ENCODE results near the gene NR2F6. TPM values are rescaled to one million over a fixed set of nuclear protein-coding genes. Genes with fewer than 3 reads are reported as not detected.

NR2F6 gene
- total RNA-seq, 1 donor from 2014 or later = 38.7 TPM

DNA sequence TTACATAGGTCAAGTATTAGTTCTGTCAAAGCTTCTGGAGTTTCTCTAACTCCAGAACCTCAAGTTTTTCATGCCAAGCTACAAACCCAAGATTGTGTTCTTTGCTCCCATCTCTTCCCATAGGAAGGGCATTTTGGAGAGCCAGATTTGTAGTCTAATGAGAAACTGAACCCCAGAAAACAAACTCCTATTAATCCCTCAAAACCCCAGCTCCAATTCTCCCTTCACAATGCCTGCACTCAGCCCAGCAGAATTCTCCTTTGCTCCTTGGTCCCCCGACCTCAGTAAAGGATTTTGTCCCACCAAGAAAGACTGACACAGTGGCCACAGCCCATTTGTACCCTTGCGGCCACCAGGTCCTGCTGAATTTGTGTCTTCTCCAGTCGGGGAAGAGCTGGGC, 10.4 kb upstream of the NR2F6 start:
- no peaks in the 10 kb centered on the region for H3K9me3 ChIP-seq
- H3K36me3 ChIP-seq = peaks cover 36% of the 10 kb centered on the region
- TF ChIP-seq, protein P1, sequence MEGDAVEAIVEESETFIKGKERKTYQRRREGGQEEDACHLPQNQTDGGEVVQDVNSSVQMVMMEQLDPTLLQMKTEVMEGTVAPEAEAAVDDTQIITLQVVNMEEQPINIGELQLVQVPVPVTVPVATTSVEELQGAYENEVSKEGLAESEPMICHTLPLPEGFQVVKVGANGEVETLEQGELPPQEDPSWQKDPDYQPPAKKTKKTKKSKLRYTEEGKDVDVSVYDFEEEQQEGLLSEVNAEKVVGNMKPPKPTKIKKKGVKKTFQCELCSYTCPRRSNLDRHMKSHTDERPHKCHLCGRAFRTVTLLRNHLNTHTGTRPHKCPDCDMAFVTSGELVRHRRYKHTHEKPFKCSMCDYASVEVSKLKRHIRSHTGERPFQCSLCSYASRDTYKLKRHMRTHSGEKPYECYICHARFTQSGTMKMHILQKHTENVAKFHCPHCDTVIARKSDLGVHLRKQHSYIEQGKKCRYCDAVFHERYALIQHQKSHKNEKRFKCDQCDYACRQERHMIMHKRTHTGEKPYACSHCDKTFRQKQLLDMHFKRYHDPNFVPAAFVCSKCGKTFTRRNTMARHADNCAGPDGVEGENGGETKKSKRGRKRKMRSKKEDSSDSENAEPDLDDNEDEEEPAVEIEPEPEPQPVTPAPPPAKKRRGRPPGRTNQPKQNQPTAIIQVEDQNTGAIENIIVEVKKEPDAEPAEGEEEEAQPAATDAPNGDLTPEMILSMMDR (IDR thresholded peaks at IDR 0.05) = no peak
- H3K4me3 ChIP-seq = no peak overlapping the region
- H3K27ac ChIP-seq = no peak overlapping the region
- H3K27me3 ChIP-seq (ENCODE audit: low read depth) = no peaks in the 10 kb centered on the region
- intact Hi-C loops (cut with DNase I) = no loop called here
- no peak for ATAC-seq
- no peak for DNase-seq
- no peaks in the 10 kb centered on the region for H3K4me1 ChIP-seq

DNA sequence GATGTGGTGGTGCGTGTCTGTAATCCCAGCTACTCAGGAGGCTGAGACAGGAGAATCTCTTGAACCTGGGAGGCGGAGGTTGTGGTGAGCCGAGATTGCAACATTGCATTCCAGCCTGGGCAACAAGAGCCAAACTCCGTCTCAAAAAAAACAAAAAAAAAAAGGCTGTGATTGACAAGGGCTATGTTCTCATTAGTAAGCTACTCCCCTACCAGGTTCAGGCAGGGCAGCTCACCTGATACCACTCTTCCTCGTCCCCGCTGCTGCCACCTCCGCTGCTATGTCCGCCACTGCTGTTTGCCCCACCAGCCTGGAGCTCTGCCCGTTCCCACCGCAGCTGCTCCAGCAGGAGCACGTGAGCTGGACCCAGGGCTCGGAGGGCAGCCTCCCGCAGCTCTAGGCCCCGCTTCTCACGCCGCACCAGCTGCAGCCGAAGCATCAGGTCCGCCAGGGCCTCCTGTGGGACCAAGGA, 9.5 kb upstream of the NR2F6 start:
- ATAC-seq (peak; percentile 85 to 90), DNase-seq (peak; percentile 65)
- Histone ChIP-seq H3K9me3 (no peaks in the 10 kb centered on the region), H3K36me3 (peaks cover 36% of the 10 kb centered on the region), H3K4me3 (no peak overlapping the region), H3K4me1 (no peaks in the 10 kb centered on the region), H3K27ac (peak overlapping the region; percentile 41), H3K27me3 (ENCODE audit: low read depth) (no peaks in the 10 kb centered on the region)
- intact Hi-C loops (cut with DNase I) = no loop called here
- TF ChIP-seq, protein P1 (IDR thresholded peaks at IDR 0.05) = no peak

DNA sequence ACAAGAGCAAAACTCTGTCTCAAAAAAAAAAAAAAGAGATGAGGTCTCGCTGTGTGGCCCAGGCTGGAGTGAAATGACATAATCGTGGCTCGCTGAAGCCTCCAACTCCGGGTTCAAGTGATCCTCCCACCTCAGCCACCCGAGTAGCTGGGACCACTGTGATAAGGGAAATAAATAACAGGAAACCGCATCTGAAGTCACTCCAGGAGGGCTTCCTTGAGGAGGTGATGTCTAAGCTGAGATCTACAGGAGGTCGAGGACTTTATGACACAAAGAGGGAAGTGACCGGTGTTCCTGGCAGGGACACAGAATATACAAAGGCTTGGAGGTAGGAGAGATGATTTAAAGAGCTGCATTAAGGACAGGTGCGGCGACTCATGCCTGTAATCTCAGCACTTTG, 8.9 kb upstream of the NR2F6 start:
- ATAC-seq (no peak), DNase-seq (no peak)
- no peak overlapping the region for H3K27ac ChIP-seq
- H3K9me3 ChIP-seq = no peaks in the 10 kb centered on the region
- H3K27me3 ChIP-seq (ENCODE audit: low read depth) = no peaks in the 10 kb centered on the region
- H3K4me1 ChIP-seq = no peaks in the 10 kb centered on the region
- TF ChIP-seq, protein P1 (IDR thresholded peaks at IDR 0.05) = no peak
- H3K4me3 ChIP-seq = no peak overlapping the region
- peaks cover 36% of the 10 kb centered on the region for H3K36me3 ChIP-seq
- intact Hi-C loops (cut with DNase I) = no loop called here

DNA sequence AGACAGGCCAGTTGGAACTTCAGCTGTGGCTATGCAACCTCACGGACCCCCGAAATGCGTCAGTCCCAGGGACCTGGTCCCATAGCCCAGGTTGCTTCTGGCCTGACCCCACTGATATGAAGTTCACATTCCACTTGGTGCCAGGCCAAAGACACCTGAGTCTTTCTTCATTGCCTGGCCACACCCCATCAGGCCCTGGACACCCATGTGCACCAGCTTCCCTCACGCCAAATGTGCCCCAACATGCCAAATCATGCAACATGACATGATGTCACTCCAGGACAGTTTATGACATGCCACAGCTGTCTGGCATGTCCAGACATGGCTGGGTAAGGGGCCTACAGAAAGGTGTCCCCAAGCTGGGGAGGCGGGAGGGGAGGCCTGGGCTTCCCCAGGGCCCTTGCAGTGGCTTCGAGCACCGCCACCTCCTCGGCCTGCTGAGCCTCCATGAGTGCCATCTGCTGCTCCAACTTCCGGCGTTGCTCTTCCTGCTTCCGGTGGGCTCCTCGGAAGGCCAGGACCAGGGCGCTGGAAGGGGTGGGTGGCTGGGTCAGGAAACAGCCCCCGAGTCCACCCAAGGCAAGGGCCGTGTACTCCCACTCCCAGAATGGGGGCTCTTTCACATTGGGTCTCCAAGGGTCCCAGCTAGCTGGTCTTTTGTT, 4.3 kb upstream of the NR2F6 start:
- Histone ChIP-seq H3K36me3 (peaks cover 17% of the 10 kb centered on the region), H3K4me3 (no peak overlapping the region), H3K27ac (no peak overlapping the region), H3K4me1 (peaks cover 12% of the 10 kb centered on the region), H3K27me3 (ENCODE audit: low read depth) (no peaks in the 10 kb centered on the region), H3K9me3 (no peaks in the 10 kb centered on the region)
- TF ChIP-seq, protein P1 (IDR thresholded peaks at IDR 0.05) = no peak
- DNase-seq = no peak
- intact Hi-C loops (cut with DNase I) = no loop called here
- no peak for ATAC-seq

DNA sequence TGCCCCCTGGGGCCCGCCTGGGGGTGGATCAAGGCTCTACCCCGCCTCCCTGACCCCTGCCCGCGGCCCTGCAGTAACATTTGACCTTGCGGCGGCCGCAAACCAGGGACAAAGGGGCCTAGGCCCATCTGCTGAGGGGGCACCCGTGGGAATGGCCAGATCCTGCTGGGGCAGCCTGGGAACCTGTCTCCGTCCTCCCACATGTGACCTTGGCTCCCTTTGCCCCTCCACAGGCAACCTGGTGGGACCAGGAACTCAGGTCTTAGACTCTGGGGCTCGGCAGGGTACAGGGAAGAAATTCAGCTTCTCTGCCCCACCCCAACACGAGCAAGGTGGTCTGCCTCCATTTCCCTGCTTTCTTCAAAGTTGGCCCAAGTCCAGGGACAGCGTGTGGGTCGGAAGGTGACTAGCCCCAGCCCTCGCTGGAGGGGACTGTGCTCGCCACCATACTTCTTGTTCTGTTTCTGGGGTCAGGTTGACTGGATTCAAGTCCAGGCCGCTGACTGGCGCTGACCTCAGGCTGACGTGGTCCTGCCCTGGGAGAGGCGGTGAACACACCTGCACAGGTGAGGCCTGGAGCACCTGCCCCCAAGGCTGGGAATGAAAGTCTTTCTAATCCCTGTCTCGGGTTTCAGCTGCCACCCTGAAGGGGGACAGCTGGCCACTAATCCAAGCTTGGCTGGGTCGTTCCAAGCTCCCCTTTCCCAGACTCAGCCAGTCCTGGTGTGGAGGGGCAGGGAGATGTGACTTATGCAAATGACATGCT, 2.5 kb upstream of the NR2F6 start:
- no peak for ATAC-seq
- peak overlapping the region; percentile 49 for H3K27ac ChIP-seq
- TF ChIP-seq, protein P1 (IDR thresholded peaks at IDR 0.05) = no peak

More for the DNA sequence above, 2.5 kb upstream of the NR2F6 start:
- Histone ChIP-seq H3K36me3 (peaks cover 10% of the 10 kb centered on the region), H3K9me3 (no peaks in the 10 kb centered on the region), H3K4me1 (peaks cover 21% of the 10 kb centered on the region), H3K27me3 (ENCODE audit: low read depth) (no peaks in the 10 kb centered on the region), H3K4me3 (no peak overlapping the region)
- no peak for DNase-seq
- intact Hi-C loops (cut with DNase I) = no loop called here
